Measurements from ENCODE around the gene CENPP.

GRCh38 chr9:92350740-92351133 is 25.0 kb downstream of the CENPP start:
- TF ChIP-seq CTCF (conservative IDR thresholded peaks at IDR 0.05 in 1 of 2, IDR thresholded peaks at IDR 0.05 in 1 of 2; ENCODE audit: extremely low read depth in 1 of 2, insufficient read depth in 1 of 2, low read depth in 1 of 2, low read length in 2 of 2), result no peak
- TF ChIP-seq EZH2 (IDR thresholded peaks at IDR 0.05; ENCODE audit: borderline replicate concordance, low read length), result no peak
